PC-9 (cell line): ENCODE measurements around the gene FGF13.

Experiments used
- EZH2 ChIP-seq: fragments of 200-600 bp; sonication (generic); IDR thresholded peaks from 2 replicates; pipeline ENCODE4 v1.8.0; 2017; ENCODE audit warnings: antibody characterized with exemption, low read depth
- TF ChIP-seq, protein P1 (sequence below): fragments of 200-600 bp; sonication (generic); conservative IDR thresholded peaks from 2 replicates; pipeline ENCODE4 v1.6.1; 2017; ENCODE audit warnings: mixed run types, antibody characterized with exemption, mild to moderate bottlenecking, moderate library complexity

DNA sequence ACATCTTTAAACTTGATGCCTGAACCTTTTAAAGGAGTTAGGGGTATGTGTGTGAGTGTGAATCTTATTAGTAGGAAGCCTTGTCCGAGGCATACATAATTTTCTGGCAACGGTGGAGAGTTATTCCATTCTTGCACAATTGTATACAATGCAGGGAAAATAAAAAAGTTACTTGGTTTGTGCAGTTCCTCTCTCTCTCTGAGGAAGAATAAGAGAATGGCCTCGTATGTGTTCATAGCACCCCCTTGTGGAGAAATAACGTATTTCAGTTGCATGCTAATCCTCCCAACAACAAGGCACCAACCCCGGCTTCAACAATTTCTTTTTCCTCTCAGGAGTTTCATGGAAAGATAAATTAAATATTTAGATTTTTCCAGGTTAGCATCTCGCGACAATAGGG lies 33.7 kb upstream of the FGF13 start:
- no peak for TF ChIP-seq EZH2
- TF ChIP-seq, protein P1, sequence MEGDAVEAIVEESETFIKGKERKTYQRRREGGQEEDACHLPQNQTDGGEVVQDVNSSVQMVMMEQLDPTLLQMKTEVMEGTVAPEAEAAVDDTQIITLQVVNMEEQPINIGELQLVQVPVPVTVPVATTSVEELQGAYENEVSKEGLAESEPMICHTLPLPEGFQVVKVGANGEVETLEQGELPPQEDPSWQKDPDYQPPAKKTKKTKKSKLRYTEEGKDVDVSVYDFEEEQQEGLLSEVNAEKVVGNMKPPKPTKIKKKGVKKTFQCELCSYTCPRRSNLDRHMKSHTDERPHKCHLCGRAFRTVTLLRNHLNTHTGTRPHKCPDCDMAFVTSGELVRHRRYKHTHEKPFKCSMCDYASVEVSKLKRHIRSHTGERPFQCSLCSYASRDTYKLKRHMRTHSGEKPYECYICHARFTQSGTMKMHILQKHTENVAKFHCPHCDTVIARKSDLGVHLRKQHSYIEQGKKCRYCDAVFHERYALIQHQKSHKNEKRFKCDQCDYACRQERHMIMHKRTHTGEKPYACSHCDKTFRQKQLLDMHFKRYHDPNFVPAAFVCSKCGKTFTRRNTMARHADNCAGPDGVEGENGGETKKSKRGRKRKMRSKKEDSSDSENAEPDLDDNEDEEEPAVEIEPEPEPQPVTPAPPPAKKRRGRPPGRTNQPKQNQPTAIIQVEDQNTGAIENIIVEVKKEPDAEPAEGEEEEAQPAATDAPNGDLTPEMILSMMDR, result peak; percentile 85
